Measurements from ENCODE around the gene SGTA.

Gene SGTA

GRCh38 chr19:2770055-2771013, 12.7 kb downstream of the SGTA start:
- no peak for DNase-seq (ENCODE audit: low read depth)

DNA sequence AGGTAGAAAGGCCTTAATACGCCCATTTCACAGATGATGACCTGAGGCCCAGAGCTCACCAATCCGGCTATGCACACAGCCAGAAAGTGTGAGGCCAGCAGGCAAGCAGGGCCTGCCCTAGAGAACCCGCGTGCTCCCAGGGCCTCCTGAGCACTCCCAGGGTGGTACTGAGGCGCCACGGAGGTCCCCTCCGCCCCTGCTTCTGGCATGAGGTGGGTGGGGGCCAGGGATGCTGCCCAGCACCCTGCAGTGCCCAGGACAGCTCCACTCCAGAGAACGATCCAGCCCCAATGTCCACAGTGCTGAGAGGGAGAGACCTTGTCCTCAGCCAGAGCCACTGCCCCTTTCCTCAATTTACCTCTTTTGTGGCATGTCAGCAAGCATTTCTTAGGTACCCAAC, 13.9 kb downstream of the SGTA start:
- no peak for DNase-seq (ENCODE audit: low read depth)

GRCh38 chr19:2768365-2769132, 14.5 kb downstream of the SGTA start:
- no peak for DNase-seq (ENCODE audit: low read depth)

DNA sequence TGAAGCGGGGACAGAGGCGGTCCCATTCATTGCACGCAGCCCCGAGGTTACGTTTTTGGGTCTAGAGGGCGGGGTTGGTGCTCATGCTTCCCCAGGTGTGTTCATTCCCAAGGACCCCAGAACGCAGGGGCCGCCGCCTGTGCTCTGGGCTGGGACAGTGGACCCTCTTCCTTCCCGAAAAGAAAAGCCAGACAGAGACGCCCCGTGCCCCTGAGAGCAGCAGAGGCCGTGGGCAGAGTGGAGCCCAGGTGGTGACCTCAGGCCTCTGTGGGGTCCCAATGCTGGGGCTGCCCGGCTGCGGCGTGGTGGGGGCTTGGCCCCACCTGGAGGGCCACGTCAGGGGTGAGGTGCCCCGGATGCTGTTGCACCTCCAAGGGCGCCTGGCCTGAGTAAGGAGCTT, 15.4 kb downstream of the SGTA start:
- DNase-seq (ENCODE audit: low read depth), result no peak

DNA sequence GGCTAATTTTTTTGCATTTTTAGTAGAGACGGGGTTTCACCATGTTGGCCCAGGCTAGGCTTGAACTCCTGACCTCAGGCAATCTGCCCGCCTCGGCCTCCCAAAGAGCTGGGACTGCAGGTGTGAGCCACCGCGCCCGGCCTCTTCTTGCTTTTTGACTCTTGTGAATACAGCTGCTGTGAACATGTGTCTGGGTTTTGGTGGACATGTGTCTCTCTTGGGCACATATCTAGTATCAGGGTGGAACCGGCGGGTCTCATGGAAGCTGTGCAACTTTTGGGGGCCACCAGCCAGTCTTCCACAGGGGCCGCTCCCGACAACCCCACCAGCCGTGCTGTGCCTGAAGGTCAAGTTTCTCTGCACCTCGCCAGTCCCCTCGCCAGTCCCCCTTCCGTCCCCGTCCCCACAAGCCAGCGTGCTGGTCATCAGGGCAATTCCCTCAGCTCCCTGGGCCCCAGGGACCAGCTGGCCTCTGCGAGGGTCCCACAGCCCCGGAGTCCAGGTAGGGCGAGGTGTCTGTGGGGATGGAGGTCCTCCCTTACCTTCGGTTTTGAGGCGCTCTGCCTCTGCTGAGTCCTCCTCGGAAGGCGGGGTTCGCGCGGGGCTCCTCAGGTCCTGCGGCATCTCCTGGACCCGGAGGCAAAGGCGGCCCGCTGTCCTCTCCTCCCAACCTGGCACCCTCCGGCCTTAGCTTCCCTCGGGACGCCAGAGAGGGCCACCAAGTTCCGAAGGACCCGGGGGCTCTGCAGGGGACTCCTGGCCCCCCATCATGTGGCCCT, 16.3 kb downstream of the SGTA start:
- DNase-seq (ENCODE audit: low read depth), result no peak

- DNase-seq (ENCODE audit: low read depth), result no peak
These were observed 17.7 kb downstream of the SGTA start for GRCh38 chr19:2765376-2765775.

GRCh38 chr19:2764945-2765344, 18.1 kb downstream of the SGTA start:
- DNase-seq (ENCODE audit: low read depth), result no peak

- DNase-seq (ENCODE audit: low read depth), result no peak
These were observed 19.4 kb downstream of the SGTA start for GRCh38 chr19:2763687-2764086.

- DNase-seq (ENCODE audit: low read depth), result no peak
These were observed 20.1 kb downstream of the SGTA start for GRCh38 chr19:2762783-2763496.

DNA sequence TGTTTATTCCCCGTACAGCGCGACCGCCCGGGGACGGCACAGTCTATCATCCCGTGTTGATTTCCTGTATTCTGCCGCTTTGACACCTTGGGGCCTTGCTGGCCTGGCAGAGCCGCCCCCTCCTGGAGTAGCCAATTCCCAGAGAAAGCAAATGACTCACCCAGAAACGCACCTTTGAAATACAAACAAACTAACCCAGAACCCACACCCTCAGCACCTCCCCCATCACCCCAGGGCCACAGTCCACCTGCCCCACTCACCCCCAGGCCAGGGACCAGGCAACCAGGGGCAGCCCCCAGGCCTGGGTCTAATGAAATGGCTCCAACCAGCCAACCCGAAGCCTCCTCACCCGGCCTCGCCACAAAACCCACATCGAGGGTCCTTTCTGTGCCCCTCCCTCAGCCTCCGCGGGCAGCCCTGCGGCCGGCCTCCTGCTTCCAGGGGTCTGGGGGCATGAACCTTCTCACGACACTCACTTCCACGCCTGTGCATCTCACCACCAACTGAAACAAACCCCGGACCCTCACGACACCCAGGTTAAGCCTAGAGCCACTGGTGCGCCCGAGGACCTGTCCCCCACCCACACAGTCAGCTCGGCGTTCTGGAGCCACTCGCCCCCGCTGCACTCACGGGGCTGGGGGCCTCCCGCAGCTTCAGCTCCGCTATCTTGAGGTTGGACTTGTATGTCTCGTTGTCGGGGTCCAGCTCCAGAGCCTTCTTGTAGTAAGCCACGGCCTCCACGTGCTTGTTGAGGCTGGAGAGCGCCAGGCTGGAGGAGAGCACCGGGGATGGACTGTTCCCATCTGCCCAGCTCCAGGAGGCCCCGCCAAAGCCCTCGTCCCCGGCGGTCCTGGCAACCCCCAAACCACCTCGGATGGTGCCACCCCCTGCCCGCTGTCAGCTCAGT, 20.9 kb downstream of the SGTA start:
- no peak for DNase-seq (ENCODE audit: low read depth)

DNA sequence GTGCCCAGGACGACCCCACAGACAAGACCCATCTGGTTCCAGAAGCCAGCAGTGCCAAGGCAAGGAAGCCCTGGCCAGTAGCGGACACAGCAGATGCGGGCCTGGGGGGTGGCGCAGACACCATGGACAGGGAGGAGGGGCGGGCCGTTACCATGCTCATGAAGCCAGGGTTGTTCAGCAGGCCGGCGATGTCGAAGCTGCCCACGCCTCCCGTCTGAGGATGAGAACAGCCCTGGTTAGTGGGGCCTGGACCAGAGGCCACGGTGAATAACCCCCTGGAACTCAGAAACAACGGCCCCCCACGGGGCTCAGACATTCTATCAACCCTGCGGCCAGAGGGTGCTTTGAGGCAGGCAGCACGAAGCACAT, 21.8 kb downstream of the SGTA start:
- no peak for DNase-seq (ENCODE audit: low read depth)

DNA sequence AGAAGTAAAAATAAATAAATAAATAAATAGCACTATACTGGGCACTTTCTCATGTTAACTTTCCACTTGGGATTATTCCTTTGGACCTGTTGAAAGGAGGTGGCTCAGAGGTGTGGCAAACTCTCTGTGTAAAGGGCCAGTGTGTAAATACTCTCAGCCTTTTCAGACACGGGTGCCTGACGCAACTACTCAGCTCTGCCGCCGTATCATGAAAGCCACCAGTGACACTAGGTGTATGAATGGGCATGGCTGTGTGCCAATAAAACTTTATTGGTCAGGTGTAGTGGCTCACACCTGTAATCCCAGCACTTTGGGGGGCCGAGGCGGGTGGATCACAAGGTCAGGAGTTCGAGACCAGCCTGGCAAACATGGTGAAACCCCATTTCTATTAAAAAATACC, 23.1 kb downstream of the SGTA start:
- no peak for DNase-seq (ENCODE audit: low read depth)

GRCh38 chr19:2759362-2759761, 23.7 kb downstream of the SGTA start:
- no peak for DNase-seq (ENCODE audit: low read depth)

DNA sequence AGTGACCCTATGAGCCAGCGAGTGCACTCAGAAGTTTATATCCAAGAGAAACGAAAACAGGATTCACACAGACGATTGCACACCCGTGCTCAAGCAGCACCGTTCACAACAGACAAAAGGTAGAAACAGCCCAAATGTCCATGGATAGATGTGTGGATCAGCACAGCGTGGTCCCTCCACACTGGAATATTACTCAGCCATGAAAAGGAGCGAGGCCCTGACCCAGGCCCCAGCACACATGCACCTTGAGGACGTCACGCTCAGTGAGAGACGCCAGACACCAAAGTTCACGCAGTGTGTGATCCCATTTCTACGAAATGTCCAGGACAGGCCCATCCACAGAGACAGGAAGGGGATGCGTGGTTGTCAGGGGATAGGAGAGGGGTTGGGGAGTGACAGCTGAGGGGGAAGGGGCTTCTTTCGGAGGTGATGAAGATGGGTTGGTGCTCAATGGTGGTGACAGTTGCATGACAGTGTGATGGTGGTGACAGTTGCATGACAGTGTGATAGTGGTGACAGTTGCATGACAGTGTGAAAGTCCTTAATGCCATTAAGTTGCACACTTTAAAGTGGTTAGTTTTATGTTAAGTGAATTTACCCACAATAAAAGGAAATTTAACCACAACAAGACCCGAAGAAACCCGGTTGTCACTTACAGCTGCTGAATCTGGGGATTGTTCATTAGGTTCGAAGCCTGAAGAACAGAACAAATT, 24.3 kb downstream of the SGTA start:
- DNase-seq (ENCODE audit: low read depth), result no peak

GRCh38 chr19:2756921-2757881, 25.9 kb downstream of the SGTA start:
- no peak for DNase-seq (ENCODE audit: low read depth)

DNA sequence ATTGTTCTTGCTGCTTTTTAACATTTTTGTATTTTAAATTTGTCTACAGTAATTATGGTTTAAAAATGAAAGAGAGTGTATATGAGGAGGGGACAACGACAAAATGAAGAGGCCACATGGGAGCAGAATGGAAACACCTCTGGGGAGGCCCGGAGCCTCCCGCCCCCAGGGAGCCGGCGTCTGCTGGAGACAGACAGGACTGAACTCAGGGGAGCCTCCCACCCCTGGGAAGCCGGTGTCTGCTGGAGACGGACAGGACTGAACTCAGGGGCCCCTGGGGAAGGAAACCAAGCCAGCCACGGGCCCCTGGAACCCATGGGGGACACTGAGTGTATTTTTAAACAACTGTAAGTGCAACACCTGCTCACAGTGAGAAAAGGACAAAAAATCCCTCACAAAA, 26.6 kb downstream of the SGTA start:
- DNase-seq (ENCODE audit: low read depth), result no peak

- no peak for DNase-seq (ENCODE audit: low read depth)
These were observed 27.3 kb downstream of the SGTA start for GRCh38 chr19:2755811-2756210.

DNA sequence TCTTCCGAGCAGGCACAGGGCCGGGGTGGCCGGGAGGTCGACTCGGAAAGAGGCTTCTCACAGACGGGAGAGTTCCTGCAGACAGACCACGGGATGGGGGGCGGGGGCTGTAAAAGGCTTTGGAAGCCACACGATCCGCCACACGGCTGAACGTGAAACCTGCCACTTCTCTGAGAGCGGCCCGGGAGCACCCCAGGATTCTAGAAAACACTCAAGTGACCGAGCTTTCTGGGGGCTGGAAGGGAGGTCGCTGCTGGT, 27.7 kb downstream of the SGTA start:
- DNase-seq (ENCODE audit: low read depth), result no peak
